Airway epithelial cell (primary cell): ENCODE results near the gene DOK4. TPM values are rescaled to one million over a fixed set of nuclear protein-coding genes. Genes with fewer than 3 reads are reported as not detected.

Experiments
- total RNA-seq: library from RNA; depleted of rRNA; stranded (reverse); fragments of >200 nt; gene quantifications from 2 replicates; pipeline ENCODE4 v1.2.3, GENCODE V29; 2015

DOK4 gene
- total RNA-seq = 12.7 and 14.5 TPM in 2 replicates

DNA sequence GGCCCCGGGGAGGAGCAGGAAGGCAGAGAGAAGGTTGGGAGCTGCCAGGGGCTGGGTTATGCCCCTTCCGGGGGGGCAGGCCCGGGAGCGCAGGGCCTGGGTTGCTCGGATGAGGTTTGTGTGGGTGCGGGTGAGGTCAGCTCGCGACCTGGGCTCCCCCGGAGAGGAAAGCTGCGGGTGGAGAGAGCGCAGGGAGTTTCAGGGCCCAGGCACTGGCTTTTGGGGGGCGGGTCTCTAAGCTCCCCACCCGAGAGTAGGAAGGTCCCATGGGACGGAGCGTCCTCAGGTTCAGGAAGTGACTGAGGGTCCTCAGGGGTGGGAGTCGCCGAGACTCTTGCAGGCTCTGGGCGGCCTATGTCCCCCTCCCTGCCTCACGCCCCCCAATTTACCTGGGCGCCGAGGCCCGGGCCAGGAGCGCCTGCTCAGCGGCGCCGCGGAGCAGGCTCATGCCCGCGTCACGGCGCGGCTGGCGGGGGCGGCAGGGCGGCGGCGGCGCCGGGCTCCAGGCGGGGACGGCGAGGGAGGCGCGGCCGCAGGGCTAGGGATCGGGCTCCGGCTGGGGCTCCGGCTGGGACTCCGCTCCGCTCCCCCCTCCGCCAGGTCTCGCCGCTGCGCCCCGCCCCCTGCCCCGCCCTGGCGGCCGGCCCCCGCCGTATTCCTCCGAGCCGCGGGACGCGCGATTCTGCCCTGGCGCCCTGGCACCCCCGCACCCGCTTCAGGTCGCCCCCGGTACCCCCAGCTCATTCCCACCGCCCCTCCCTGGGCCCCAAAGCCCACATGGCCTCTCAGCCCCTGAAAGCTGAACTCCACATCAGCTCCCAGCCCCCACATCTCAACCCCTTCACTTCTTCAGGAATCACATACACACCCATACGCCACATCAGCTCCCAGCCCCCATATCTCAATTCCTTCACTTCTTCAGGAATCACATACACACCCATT, at the start of gene DOK4:
Gene DOK4 (minus strand): TSS at position 578 of the 942 bp plus-strand sequence. CDS start 6,986 bp downstream, outside the sequence.

DNA sequence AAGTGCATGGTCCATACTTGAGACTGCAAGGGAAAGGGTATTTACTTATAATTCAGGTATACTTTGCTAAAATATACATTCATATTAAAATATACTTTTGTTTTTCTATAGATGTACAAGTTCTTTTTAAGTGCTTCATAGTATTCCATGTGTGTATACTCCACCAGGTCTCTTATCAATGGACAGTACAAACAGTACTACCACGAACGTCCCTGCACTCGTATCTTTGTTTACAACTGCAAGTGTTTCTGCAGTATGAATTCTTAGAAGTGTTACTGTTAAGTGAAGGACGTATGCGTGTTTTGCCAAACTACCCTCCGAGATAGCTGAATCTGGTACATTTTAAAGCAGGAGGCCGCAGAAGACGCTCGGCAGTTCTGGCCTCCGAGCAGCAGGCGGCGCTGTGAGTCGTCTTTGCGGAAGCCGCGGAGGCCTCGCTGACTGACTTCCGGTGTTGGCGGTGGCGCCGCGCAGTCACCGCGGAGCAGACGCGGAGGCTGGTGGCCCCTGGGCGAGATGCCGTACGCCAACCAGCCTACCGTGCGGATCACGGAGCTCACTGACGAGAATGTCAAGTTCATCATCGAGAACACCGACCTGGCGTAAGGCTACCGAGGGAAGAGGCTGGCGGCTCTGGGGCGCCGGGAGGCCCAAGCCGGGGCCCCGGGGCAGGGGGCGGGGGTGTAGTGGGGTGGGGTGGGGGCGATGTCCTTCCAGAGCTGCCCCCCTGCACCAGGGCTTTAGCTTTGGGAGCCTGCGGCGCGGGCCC, 23.9 kb downstream of the DOK4 start, which contains the start of gene POLR2C:
Gene POLR2C (plus strand): TSS at position 471 of the 769 bp plus-strand sequence. CDS start 46 bp downstream, at position 517.

GRCh38 chr16:57447186-57447962, 38.9 kb downstream of the DOK4 start, which contains the start of the genes CIAPIN1 and COQ9:
Gene CIAPIN1, minus strand, starts transcription at chr16:57447385. Its CDS starts 6,457 bp downstream, at chr16:57440928.
Gene COQ9, plus strand, starts transcription at chr16:57447479. Its CDS starts 27 bp downstream, at chr16:57447506.

Other genes starting within 250 kb of the DOK4 start
- gene ARL2BP, start 241.2 kb downstream of the DOK4 start, total RNA-seq = 67.3 and 73.6 TPM in 2 replicates
- gene PLLP, start 201.8 kb downstream of the DOK4 start, total RNA-seq = 7.5 and 8.6 TPM in 2 replicates
- 0.35 TPM in 1 of 2 replicates, not detected in the other for gene CCL22, start 127.7 kb downstream of the DOK4 start, total RNA-seq
- 6.7 and 9.9 TPM in 2 replicates for gene CX3CL1, start 114.0 kb downstream of the DOK4 start, total RNA-seq
- not detected in 2 replicates for gene CCL17, start 81.7 kb downstream of the DOK4 start, total RNA-seq
- 45.3 and 51.7 TPM in 2 replicates for gene CIAPIN1, start 39.1 kb downstream of the DOK4 start, total RNA-seq
- gene COQ9, start 39.0 kb downstream of the DOK4 start, total RNA-seq = 38.3 and 48.1 TPM in 2 replicates
- 82.1 and 107 TPM in 2 replicates for gene POLR2C, start 23.8 kb downstream of the DOK4 start, total RNA-seq
- gene CCDC102A, start 50.1 kb upstream of the DOK4 start, total RNA-seq = 5.4 and 5.8 TPM in 2 replicates
- not detected in 2 replicates for gene ADGRG5, start 56.1 kb upstream of the DOK4 start, total RNA-seq
- gene ADGRG1, start 142.1 kb upstream of the DOK4 start, total RNA-seq = 66.5 and 85.0 TPM in 2 replicates
- gene ADGRG3, start 181.8 kb upstream of the DOK4 start, total RNA-seq = not detected in 2 replicates
- not detected in 2 replicates for gene DRC7, start 208.3 kb upstream of the DOK4 start, total RNA-seq
- 27.6 and 35.7 TPM in 2 replicates for gene KATNB1, start 249.3 kb upstream of the DOK4 start, total RNA-seq